OCI-LY1 (cell line): Measurements from ENCODE around the gene DIS3L.
"Not testable (repeated sequence)": the region's sequence is repeated elsewhere in the genome, so short reads cannot be mapped to it uniquely, and the experiment has no call there.

Experiments used
- H2AFZ ChIP-seq: fragments of 200-600 bp; sonication (generic), shearing (Covaris generic); 2 replicates; pipeline ENCODE4 v1.6.0; 2014; ENCODE audit warnings: antibody characterized with exemption, mild to moderate bottlenecking, low read length
- H3F3A ChIP-seq: fragments of 200-600 bp; sonication (generic), shearing (Covaris generic); 2 replicates; pipeline ENCODE4 v1.6.0; 2014; ENCODE audit warnings: mild to moderate bottlenecking, antibody characterized with exemption, low read length, moderate library complexity; ENCODE audit not compliant: insufficient read depth
- H3K27ac ChIP-seq: fragments of 200-600 bp; sonication (generic); 2 replicates; pipeline ENCODE4 v1.5.1; 2014; ENCODE audit warnings: low read length, mixed run types, mild to moderate bottlenecking, low read depth; ENCODE audit not compliant: poor library complexity, severe bottlenecking
- H3K27me3 ChIP-seq: fragments of 200-600 bp; sonication (generic); 2 replicates; pipeline ENCODE4 v1.6.0; 2014; ENCODE audit warnings: antibody characterized with exemption, mild to moderate bottlenecking, low read length, moderate library complexity; ENCODE audit not compliant: insufficient read depth
- H3K36me3 ChIP-seq: fragments of 200-600 bp; sonication (generic); 2 replicates; pipeline ENCODE4 v1.6.1; 2014; ENCODE audit warnings: mild to moderate bottlenecking, antibody characterized with exemption, low read length, moderate library complexity, mixed read lengths; ENCODE audit not compliant: insufficient read depth
- H3K4me1 ChIP-seq: fragments of 200-600 bp; sonication (generic); 2 replicates; pipeline ENCODE4 v1.5.1; 2014; ENCODE audit warnings: mild to moderate bottlenecking, low read length, moderate library complexity; ENCODE audit not compliant: insufficient read depth, severe bottlenecking
- H3K4me2 ChIP-seq: fragments of 200-600 bp; sonication (generic), shearing (Covaris generic); 2 replicates; pipeline ENCODE4 v1.6.1; 2014; ENCODE audit warnings: low read length
- H3K4me3 ChIP-seq: fragments of 200-600 bp; sonication (generic); 2 replicates; pipeline ENCODE4 v1.5.1; 2014; ENCODE audit warnings: low read length, low read depth, mild to moderate bottlenecking, mixed read lengths; ENCODE audit not compliant: poor library complexity, severe bottlenecking
- H3K79me2 ChIP-seq: fragments of 200-600 bp; shearing (Covaris generic); 2 replicates; pipeline ENCODE4 v1.6.1; 2016; ENCODE audit warnings: mixed run types, low read length, mixed read lengths; ENCODE audit not compliant: insufficient read depth
- H3K9ac ChIP-seq: fragments of 200-600 bp; sonication (generic), shearing (Covaris generic); 2 replicates; pipeline ENCODE4 v1.6.1; 2014; ENCODE audit warnings: mild to moderate bottlenecking, low read length, mixed read lengths
- H3K9me2 ChIP-seq: fragments of 200-600 bp; sonication (generic), shearing (Covaris generic); 2 replicates; pipeline ENCODE4 v1.6.1; 2014; ENCODE audit warnings: low read depth, mild to moderate bottlenecking, low read length, mixed read lengths
- H3K9me3 ChIP-seq: fragments of 200-600 bp; shearing (Covaris generic); 2 replicates; pipeline ENCODE4 v1.6.1; 2014; ENCODE audit warnings: low read length, mixed read lengths
- H4K20me1 ChIP-seq: fragments of 200-600 bp; sonication (generic), shearing (Covaris generic); 2 replicates; pipeline ENCODE4 v1.6.0; 2016; ENCODE audit warnings: mild to moderate bottlenecking, low read length; ENCODE audit not compliant: insufficient read depth
- CTCF ChIP-seq: fragments of 200-600 bp; sonication (generic), shearing (Covaris generic); IDR thresholded peaks from 2 replicates; pipeline ENCODE4 v1.5.1; 2017; ENCODE audit warnings: mild to moderate bottlenecking, antibody characterized with exemption, low read length, moderate library complexity, mixed read lengths
- EZH2 ChIP-seq: fragments of 200-600 bp; sonication (generic), shearing (Covaris generic); IDR thresholded peaks from 2 replicates; pipeline ENCODE4 v1.8.0; 2017; ENCODE audit warnings: borderline replicate concordance, mixed run types, mild to moderate bottlenecking, antibody characterized with exemption, low read length, moderate library complexity, mixed read lengths

The DIS3L gene

GRCh38 chr15:66256692-66257091 is 36.7 kb upstream of the DIS3L start:
- Histone ChIP-seq H2AFZ (no peak overlapping the region), H3F3A (no peaks in the 10 kb centered on the region), H3K27me3 (peaks cover 18% of the 10 kb centered on the region; the same call in 1 of the 2 replicates), H3K9me3 (0 out of 2 replicates have a peak, but pooled peaks cover 2% of the 10 kb centered on the region), H3K9ac (no peak overlapping the region), H3K27ac (no peak overlapping the region), H3K79me2 (no peaks in the 10 kb centered on the region), H4K20me1 (no peaks in the 10 kb centered on the region), H3K4me3 (no peak overlapping the region), H3K4me2 (no peak overlapping the region), H3K4me1 (peaks cover 13% of the 10 kb centered on the region), H3K36me3 (no peaks in the 10 kb centered on the region; the same call in 1 of the 2 replicates), H3K9me2 (no peaks in the 10 kb centered on the region)
- no peak for TF ChIP-seq CTCF
- TF ChIP-seq EZH2 = no peak

GRCh38 chr15:66261056-66261455 is 32.3 kb upstream of the DIS3L start:
- Histone ChIP-seq H3K4me1 (no peaks in the 10 kb centered on the region), H3K9me2 (no peaks in the 10 kb centered on the region), H2AFZ (no peak overlapping the region), H4K20me1 (no peaks in the 10 kb centered on the region), H3K9ac (no peak overlapping the region), H3K4me3 (no peak overlapping the region), H3K4me2 (no peak overlapping the region), H3K27me3 (peaks cover 7% of the 10 kb centered on the region; the same call in 1 of the 2 replicates), H3F3A (no peaks in the 10 kb centered on the region), H3K36me3 (no peaks in the 10 kb centered on the region; the same call in 1 of the 2 replicates), H3K27ac (no peak overlapping the region), H3K9me3 (peaks cover 10% of the 10 kb centered on the region; the same call in 1 of the 2 replicates), H3K79me2 (no peaks in the 10 kb centered on the region)
- TF ChIP-seq CTCF (no peak), EZH2 (no peak)

GRCh38 chr15:66262837-66263236 is 30.5 kb upstream of the DIS3L start:
- H3F3A ChIP-seq, H3K27me3 ChIP-seq: not testable (repeated sequence)

DNA sequence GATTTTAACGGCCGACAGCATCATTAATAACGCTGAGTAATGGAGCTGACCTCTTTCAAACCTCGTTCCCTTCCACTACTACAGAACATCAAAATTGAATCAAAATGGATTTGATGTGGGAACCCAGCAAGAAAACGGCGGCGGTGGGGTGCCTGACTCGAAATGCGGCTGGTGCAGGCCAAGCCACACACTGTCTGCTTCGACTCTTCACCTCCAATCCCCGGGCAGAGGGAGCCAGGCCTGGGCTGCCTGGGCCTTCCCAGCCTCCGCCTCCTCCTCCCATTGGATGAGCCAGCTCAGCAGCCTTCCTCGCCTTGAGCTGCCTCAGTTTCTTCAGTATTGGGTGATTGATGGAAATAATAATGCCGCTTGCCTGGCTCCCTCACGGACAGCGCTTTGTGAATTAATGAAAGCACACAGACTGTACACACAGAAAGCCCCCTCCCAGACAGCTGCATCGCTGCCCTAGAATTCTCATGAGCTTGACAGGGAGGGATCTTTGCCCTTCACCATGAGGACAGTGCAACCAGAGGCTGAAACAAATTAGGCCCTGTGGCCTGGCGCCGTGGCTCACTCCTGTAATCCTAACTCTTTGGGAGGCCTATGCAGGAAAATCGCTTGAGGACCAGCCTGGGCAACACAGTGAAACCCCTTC is 28.4 kb upstream of the DIS3L start:
- H3K9me2 ChIP-seq = no peaks in the 10 kb centered on the region
- H3K4me1 ChIP-seq = no peaks in the 10 kb centered on the region
- no peaks in the 10 kb centered on the region for H3F3A ChIP-seq
- H3K4me3 ChIP-seq = no peak overlapping the region
- no peaks in the 10 kb centered on the region; the same call in 1 of the 2 replicates for H3K36me3 ChIP-seq
- H3K9ac ChIP-seq = no peak overlapping the region
- no peaks in the 10 kb centered on the region for H3K79me2 ChIP-seq
- peaks cover 4% of the 10 kb centered on the region; the same call in 1 of the 2 replicates for H3K27me3 ChIP-seq
- H3K9me3 ChIP-seq = peaks cover 10% of the 10 kb centered on the region; the same call in 1 of the 2 replicates
- H3K4me2 ChIP-seq = no peak overlapping the region
- H3K27ac ChIP-seq = no peak overlapping the region
- H4K20me1 ChIP-seq = no peaks in the 10 kb centered on the region
- TF ChIP-seq CTCF (no peak), EZH2 (no peak)
- H2AFZ ChIP-seq = no peak overlapping the region

More at GRCh38 chr15:66262837-66263236, 30.5 kb upstream of the DIS3L start:
- H4K20me1 ChIP-seq, H3K4me1 ChIP-seq, H3K79me2 ChIP-seq, H3K9me2 ChIP-seq, H3K4me3 ChIP-seq, H3K4me2 ChIP-seq, H2AFZ ChIP-seq, H3K36me3 ChIP-seq, H3K9ac ChIP-seq, H3K27ac ChIP-seq: not testable (repeated sequence)
- peaks cover 10% of the 10 kb centered on the region; the same call in 1 of the 2 replicates for H3K9me3 ChIP-seq
